Brain microvascular endothelial cell (primary cell): ENCODE measurements around the gene CRY1.

ENCODE experiments used
- DNase-seq: peaks from one replicate; pipeline ENCODE4 v3.0.0-alpha.2; 2020
- H3K27ac ChIP-seq: fragments of 250-450 bp; sonication (Bioruptor Pico); 2 replicates; pipeline ENCODE4 v1.5.1; 2020; ENCODE audit warnings: mild to moderate bottlenecking, moderate library complexity
- H3K27me3 ChIP-seq: fragments of 250-450 bp; sonication (Bioruptor Pico); replicated peaks from 2 replicates; pipeline ENCODE4 v1.5.1; 2020; ENCODE audit warnings: mild to moderate bottlenecking
- H3K36me3 ChIP-seq: fragments of 250-450 bp; sonication (Bioruptor Pico); replicated peaks from 2 replicates; pipeline ENCODE4 v1.5.1; 2020; ENCODE audit warnings: mild to moderate bottlenecking
- H3K4me3 ChIP-seq: 2 replicates; pipeline ENCODE4 v1.5.1; 2011; ENCODE audit warnings: low read depth, mild to moderate bottlenecking, control low read depth, low read length, moderate library complexity
- CTCF ChIP-seq: IDR thresholded peaks from 2 replicates; pipeline ENCODE4 v1.5.1; 2011; ENCODE audit warnings: low read depth, mild to moderate bottlenecking, moderate library complexity, low read length, control low read depth, inconsistent platforms; ENCODE audit errors: missing control alignments
- in situ Hi-C: cut with HindIII; loops from 2 replicates; pipeline ENCODE4 v1.10.0; 2017; ENCODE audit warnings: low sequenced_read_pairs, low pct_ligation_motif_present

CRY1 gene

GRCh38 chr12:107066691-107067090 lies 26.7 kb downstream of the CRY1 start:
- Histone ChIP-seq H3K4me3 (no peak overlapping the region), H3K27me3 (no peaks in the 10 kb centered on the region), H3K27ac (no peak overlapping the region), H3K36me3 (no peaks in the 10 kb centered on the region)
- no peak for DNase-seq
- in situ Hi-C loops: no loop called here
- TF ChIP-seq CTCF: no peak

- TF ChIP-seq CTCF: no peak
- Histone ChIP-seq H3K36me3 (no peaks in the 10 kb centered on the region), H3K27ac (no peak overlapping the region), H3K4me3 (no peak overlapping the region), H3K27me3 (no peaks in the 10 kb centered on the region)
- no peak for DNase-seq
- in situ Hi-C loops: no loop called here
Observed at GRCh38 chr12:107064687-107065086, 28.7 kb downstream of the CRY1 start.

- H3K27ac ChIP-seq: no peak overlapping the region
- no peaks in the 10 kb centered on the region for H3K27me3 ChIP-seq
- DNase-seq: no peak
- in situ Hi-C loops: no loop called here
- no peaks in the 10 kb centered on the region for H3K36me3 ChIP-seq
- no peak for TF ChIP-seq CTCF
- H3K4me3 ChIP-seq: no peak overlapping the region
Observed at GRCh38 chr12:107064243-107064642, 29.1 kb downstream of the CRY1 start.

- no peak overlapping the region for H3K4me3 ChIP-seq
- no peaks in the 10 kb centered on the region for H3K27me3 ChIP-seq
- no peak for DNase-seq
- in situ Hi-C loops: no loop called here
- no peak for TF ChIP-seq CTCF
- no peaks in the 10 kb centered on the region for H3K36me3 ChIP-seq
- H3K27ac ChIP-seq: no peak overlapping the region
Observed at GRCh38 chr12:107058190-107058589, 35.2 kb downstream of the CRY1 start.

GRCh38 chr12:107057071-107057834 lies 36.1 kb downstream of the CRY1 start:
- no peaks in the 10 kb centered on the region for H3K27me3 ChIP-seq
- no peaks in the 10 kb centered on the region for H3K36me3 ChIP-seq
- DNase-seq: no peak
- no peak overlapping the region for H3K27ac ChIP-seq
- in situ Hi-C loops: no loop called here
- H3K4me3 ChIP-seq: no peak overlapping the region
- TF ChIP-seq CTCF: no peak

GRCh38 chr12:107053709-107054108 lies 39.6 kb downstream of the CRY1 start:
- in situ Hi-C loops: no loop called here
- TF ChIP-seq CTCF: no peak
- no peak overlapping the region for H3K4me3 ChIP-seq
- no peak overlapping the region for H3K27ac ChIP-seq
- H3K36me3 ChIP-seq: no peaks in the 10 kb centered on the region
- DNase-seq: no peak
- H3K27me3 ChIP-seq: no peaks in the 10 kb centered on the region
